Sciatic nerve (tissue), 2 donors: ENCODE results near the gene TPP2. TPM values are rescaled to one million over a fixed set of nuclear protein-coding genes. Genes with fewer than 3 reads are reported as not detected.
A peak's percentile ranks its signal among the peaks of the same experiment; 100 is the strongest.

ENCODE experiments used
- ATAC-seq: fragments of 200-7000 bp; cut with Tn5 transposase; one replicate; pipeline ENCODE4 v1.9.1; 2020; ENCODE audit warnings: mild to moderate bottlenecking, moderate library complexity
- DNase-seq: peaks from one replicate; pipeline ENCODE4 v3.0.0-alpha.2; 2020; ENCODE audit warnings: low spot score
- intact Hi-C: fragments of 100-400 bp; cut with DNase I; formaldehyde crosslinking; loops from one replicate; pipeline ENCODE4 v1.14.2; 2022
- total RNA-seq: library from RNA; stranded (reverse); fragmentation: NEBNext Ultra II Directional; extraction: Animal tissue kit (Norgen Biotek cat#: 25700); gene quantifications from one replicate; pipeline ENCODE4 v1.2.1, GENCODE V29; 2021
- donor health status: DM: no; HTN: no; CAD: no.
- donor health status: DM: no; HTN: no; CAD: no.

Gene TPP2
- total RNA-seq, 1 donor from 2014 or later = 44.8 TPM

GRCh38 chr13:102589301-102589822 lies 7.4 kb upstream of the TPP2 start:
- no peak for ATAC-seq
- intact Hi-C loops = loop anchor here (10.0 kb wide), 1 partner anchor 245 kb away; no protein-coding TSS in a partner anchor
- DNase-seq = no peak

DNA sequence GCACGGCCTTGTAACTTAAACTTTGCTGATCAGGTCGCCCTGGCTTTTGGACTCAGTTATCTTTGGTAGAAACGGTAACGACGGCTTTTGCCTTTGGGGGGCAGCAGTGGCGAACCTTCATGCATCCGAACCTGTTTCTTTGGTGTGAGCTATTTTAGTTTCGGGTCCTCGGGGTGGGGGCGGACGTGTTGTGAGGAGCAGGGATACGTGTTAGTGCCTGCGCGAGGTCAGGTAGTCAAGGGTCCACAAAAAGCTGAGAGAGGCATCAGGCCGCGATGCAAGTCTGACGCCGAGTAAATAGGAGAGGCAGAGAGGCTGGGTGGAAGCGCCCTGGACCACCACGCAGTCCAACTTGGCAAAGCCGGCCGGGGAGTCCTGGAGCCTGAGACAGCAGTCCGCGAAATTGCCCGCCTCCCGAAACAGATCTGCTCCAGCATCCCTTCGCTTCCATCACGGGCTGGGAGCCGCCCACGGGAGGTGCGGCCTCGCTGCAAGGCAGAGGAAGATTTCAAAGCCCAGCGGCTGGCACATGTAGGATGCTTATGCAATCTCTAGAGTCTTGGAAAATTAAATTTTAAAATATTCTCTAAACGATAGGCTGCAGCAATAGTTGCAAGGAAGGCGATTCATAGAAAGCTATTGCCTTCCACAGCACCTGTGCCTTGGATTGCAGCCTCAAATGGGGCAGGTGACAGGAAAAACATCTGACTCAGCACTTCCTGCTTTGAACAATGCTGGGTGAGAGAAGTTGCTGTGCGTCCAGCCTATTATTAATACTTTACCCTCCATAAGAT lies 4.6 kb upstream of the TPP2 start:
- peak; percentile 85 for DNase-seq

DNA sequence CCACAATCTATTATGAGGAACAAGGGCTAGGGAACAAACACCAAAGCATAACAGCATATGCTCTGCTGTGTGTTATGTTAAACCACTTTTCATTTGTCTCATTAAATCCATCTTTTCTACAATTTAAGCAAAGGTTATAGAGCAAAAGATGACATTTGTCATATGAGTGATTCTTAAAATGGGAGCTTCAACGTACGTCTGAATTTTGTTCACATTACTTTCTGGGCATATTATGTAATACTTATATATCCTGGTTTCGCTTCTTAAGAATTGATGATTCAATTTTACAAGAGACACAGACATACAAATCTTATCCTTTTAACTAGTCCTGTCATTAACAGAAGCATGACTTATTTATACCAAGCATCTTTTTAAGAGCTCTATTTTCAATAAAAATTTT lies 3.3 kb upstream of the TPP2 start:
- ATAC-seq = no peak
- no peak for DNase-seq
- intact Hi-C loops = loop anchor here (10.0 kb wide), 1 partner anchor 181 kb away; the partner anchor contains the start of gene TEX30

More for the DNA sequence above, 4.6 kb upstream of the TPP2 start:
- peak; percentile 44 for ATAC-seq
- intact Hi-C loops = loop anchor here (10.0 kb wide), 1 partner anchor 183 kb away; the partner anchor contains the start of gene TEX30

DNA sequence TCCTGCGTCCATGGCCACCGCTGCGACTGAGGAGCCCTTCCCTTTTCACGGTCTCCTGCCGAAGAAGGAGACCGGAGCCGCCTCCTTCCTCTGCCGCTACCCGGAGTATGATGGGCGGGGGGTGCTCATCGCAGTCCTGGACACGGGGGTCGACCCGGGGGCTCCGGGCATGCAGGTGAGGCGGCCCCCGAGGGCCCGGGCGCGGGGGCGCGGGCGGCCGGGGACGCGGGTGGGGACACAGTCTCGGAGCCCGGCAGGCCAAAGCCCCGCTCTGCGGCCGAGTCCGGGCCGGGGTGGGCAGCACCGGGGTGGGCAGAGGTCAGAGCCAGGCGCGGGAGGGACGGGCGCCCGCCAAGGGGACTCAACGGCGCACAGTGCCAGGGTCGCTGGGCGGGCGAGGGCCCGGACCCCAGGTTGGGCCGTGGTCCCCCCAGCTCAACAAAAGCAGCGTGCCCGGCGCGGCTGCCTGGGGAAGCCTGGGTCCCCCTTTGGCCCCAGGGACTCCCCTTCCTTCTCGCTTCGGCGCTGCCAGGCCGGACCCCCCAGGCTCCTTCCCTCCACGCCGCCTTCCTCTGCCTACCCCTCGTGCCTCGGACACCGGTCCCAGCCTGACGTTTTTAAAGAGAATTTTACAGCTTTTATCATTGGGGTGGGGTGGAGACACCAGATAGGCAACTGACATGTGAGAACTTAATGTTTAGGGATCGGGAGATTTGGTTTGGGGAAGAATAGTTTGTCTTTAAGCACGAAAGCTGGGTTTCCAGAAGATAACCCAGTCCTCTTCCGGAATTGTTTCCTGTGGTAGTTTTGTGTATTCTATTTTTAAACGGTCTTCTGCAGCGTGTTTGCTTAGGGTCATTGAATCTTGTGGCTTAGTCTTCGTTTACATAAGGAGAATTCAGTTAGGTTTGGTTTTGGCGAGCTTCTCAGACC lies 509 bp downstream of the TPP2 start:
- ATAC-seq (no peak), DNase-seq (no peak)
- intact Hi-C loops = loop anchor here (10.0 kb wide), 1 partner anchor 178 kb away; the partner anchor contains the start of gene TEX30

DNA sequence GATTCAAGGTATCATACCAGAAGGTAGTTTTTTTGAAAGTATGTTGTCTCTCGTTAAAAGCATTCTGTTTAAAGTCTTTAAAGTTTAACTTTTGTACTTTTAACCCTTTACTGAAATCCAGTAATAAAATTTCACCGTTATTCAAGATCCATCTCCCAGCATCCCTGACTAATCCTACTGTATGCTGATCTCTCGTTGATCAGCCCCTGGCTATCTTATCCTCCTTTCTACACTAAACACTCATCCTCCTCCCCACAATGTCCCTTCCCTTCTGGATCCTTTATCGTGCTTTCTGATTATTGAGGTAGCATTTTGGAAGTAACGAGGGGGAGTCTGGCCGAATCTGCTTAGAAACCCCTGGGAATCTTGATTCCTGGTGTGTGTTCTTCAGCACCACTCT lies 1.3 kb downstream of the TPP2 start:
- intact Hi-C loops = loop anchor here (10.0 kb wide), 1 partner anchor 177 kb away; the partner anchor contains the start of gene TEX30
- ATAC-seq (no peak), DNase-seq (no peak)

GRCh38 chr13:102599426-102600012 lies 2.7 kb downstream of the TPP2 start:
- intact Hi-C loops = loop anchor here (10.0 kb wide), 1 partner anchor 175 kb away; the partner anchor contains the start of gene TEX30
- no peak for ATAC-seq
- no peak for DNase-seq

- ATAC-seq = no peak
- no peak for DNase-seq
- intact Hi-C loops = no loop called here
Measured at GRCh38 chr13:102606537-102607309, 9.9 kb downstream of the TPP2 start.

GRCh38 chr13:102608974-102609373 lies 12.2 kb downstream of the TPP2 start:
- intact Hi-C loops = no loop called here
- no peak for DNase-seq
- ATAC-seq = no peak

DNA sequence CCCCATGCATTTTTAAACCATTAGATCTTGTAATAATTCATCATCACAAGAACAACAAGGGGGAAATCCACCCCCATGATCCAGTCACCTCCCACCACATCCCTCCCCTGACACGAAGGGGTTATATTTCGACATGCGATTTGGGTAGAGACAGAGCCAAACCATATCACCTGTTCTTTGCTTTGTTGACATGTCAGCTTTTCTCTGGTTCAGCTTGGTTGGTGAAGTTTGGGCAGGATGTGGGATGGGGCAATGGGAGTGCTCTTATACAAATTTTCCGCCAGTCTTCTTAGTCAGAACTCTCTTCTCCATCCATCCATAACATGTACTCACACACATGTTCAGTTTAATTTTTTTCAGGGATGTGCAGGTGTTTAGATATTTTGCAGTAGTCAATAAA lies 12.9 kb downstream of the TPP2 start:
- intact Hi-C loops = no loop called here
- DNase-seq (no peak), ATAC-seq (no peak)

- ATAC-seq (no peak), DNase-seq (no peak)
- intact Hi-C loops = no loop called here
Measured at GRCh38 chr13:102610296-102610895, 13.6 kb downstream of the TPP2 start.

DNA sequence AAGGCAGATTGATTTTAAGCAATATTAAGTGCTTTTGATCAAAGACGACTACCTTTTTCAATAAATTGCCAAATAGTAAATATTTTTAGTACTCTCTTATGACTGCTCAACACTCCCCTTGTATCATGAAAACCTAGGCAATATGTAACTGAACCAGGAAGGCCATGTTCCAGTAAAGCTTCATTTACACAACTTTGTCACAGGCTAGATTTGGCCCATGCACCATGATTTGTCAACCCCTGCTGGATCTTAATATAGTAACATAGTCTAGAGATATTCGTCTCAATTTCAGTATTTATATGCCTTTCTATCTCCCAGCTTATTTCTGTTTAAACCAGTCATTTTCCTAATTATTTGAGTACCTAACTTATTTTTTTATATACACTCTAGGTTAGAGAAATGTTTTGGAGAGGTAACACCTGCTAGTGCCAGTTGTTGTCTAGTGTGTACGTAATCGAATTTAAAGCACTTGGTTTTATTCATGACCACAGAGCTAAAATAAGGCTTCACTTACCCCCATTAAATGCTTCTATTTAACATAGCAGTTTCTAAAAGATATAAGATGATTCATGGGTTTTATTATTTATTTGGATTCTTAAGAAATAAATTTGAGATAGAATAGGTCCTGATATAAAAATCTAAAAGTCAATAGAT lies 21.0 kb downstream of the TPP2 start:
- ATAC-seq = no peak
- no peak for DNase-seq

GRCh38 chr13:102620516-102620915 lies 23.7 kb downstream of the TPP2 start:
- ATAC-seq (no peak), DNase-seq (no peak)
- intact Hi-C loops = no loop called here

More for the DNA sequence above, 21.0 kb downstream of the TPP2 start:
- intact Hi-C loops = no loop called here

GRCh38 chr13:102626928-102627327 lies 30.1 kb downstream of the TPP2 start:
- intact Hi-C loops = no loop called here
- ATAC-seq (no peak), DNase-seq (no peak)

- ATAC-seq (no peak), DNase-seq (no peak)
- intact Hi-C loops = no loop called here
Measured at GRCh38 chr13:102628559-102628958, 31.8 kb downstream of the TPP2 start.

GRCh38 chr13:102631198-102631597 lies 34.4 kb downstream of the TPP2 start:
- intact Hi-C loops = no loop called here
- ATAC-seq (no peak), DNase-seq (no peak)

- no peak for ATAC-seq
- intact Hi-C loops = no loop called here
- DNase-seq = no peak
Measured at GRCh38 chr13:102638741-102639140, 42.0 kb downstream of the TPP2 start.

GRCh38 chr13:102642029-102642428 lies 45.2 kb downstream of the TPP2 start:
- no peak for ATAC-seq
- intact Hi-C loops = no loop called here
- no peak for DNase-seq
